ENCODE results near the gene GSKIP.

The GSKIP gene

GRCh38 chr14:96403409-96403808, 40.1 kb downstream of the GSKIP start:
- TF ChIP-seq POLR2AphosphoS5 (IDR thresholded peaks at IDR 0.05; ENCODE audit: low read depth) (no peak), SPI1 (IDR thresholded peaks at IDR 0.05; ENCODE audit: borderline replicate concordance, low read depth) (no peak), GABPA (IDR thresholded peaks at IDR 0.05; ENCODE audit: low read depth) (no peak), REST (IDR thresholded peaks at IDR 0.05; ENCODE audit: insufficient replicate concordance, low read depth) (no peak)
- TF ChIP-seq, protein P1, sequence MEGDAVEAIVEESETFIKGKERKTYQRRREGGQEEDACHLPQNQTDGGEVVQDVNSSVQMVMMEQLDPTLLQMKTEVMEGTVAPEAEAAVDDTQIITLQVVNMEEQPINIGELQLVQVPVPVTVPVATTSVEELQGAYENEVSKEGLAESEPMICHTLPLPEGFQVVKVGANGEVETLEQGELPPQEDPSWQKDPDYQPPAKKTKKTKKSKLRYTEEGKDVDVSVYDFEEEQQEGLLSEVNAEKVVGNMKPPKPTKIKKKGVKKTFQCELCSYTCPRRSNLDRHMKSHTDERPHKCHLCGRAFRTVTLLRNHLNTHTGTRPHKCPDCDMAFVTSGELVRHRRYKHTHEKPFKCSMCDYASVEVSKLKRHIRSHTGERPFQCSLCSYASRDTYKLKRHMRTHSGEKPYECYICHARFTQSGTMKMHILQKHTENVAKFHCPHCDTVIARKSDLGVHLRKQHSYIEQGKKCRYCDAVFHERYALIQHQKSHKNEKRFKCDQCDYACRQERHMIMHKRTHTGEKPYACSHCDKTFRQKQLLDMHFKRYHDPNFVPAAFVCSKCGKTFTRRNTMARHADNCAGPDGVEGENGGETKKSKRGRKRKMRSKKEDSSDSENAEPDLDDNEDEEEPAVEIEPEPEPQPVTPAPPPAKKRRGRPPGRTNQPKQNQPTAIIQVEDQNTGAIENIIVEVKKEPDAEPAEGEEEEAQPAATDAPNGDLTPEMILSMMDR (IDR thresholded peaks at IDR 0.05; ENCODE audit: insufficient read depth, low read length): no peak
- Histone ChIP-seq H3K27ac (replicated peaks) (no peak overlapping the region), H3K27me3 (ENCODE audit: insufficient read depth, poor library complexity, severe bottlenecking) (no peaks in the 10 kb centered on the region), H3K4me3 (replicated peaks; ENCODE audit: insufficient read depth, low read length) (no peak overlapping the region)
- no peak for DNase-seq (ENCODE audit: low read depth in 1 of 2, low spot score in 1 of 2)

- Histone ChIP-seq H3K27ac (replicated peaks) (no peak overlapping the region), H3K4me3 (replicated peaks; ENCODE audit: insufficient read depth, low read length) (no peak overlapping the region), H3K27me3 (ENCODE audit: insufficient read depth, poor library complexity, severe bottlenecking) (no peaks in the 10 kb centered on the region)
- TF ChIP-seq REST (IDR thresholded peaks at IDR 0.05; ENCODE audit: insufficient replicate concordance, low read depth) (no peak), GABPA (IDR thresholded peaks at IDR 0.05; ENCODE audit: low read depth) (no peak), SPI1 (IDR thresholded peaks at IDR 0.05; ENCODE audit: borderline replicate concordance, low read depth) (no peak), POLR2AphosphoS5 (IDR thresholded peaks at IDR 0.05; ENCODE audit: low read depth) (no peak)
- TF ChIP-seq, protein P1 (IDR thresholded peaks at IDR 0.05; ENCODE audit: insufficient read depth, low read length): no peak
- DNase-seq (ENCODE audit: low read depth in 1 of 2, low spot score in 1 of 2): no peak
Measured at GRCh38 chr14:96405677-96406076, 42.4 kb downstream of the GSKIP start.

DNA sequence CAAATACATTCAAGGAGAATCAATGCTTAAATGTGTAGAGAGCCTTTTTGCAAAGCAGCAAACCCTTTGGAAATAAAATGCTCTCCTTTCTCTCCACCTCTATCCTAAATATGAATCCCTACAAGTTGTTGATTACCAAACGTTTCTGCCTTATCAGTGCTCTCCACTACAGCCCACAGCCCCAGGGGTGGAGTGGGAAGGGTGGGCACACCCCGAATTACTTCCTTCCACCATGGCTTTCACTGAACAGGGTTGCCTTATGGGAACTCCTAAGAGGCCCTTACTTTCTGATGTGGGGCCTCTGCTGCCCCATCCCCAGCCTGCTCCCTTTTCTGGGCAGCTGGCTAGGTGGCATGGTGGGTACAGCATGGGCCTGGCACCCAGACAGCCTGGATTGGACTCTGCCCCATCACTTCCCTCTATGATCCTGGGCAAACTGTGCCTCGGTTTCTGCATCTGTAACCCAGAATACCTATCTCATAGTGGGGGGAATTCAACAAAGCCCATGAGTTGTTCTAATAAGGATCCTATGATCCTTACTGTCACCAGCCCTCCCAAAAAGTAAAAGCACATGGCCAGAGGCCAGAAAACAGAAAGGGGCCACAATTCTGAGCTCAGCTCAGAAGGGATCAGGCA, 44.7 kb downstream of the GSKIP start:
- TF ChIP-seq POLR2AphosphoS5 (IDR thresholded peaks at IDR 0.05; ENCODE audit: low read depth): no peak
- no peak for TF ChIP-seq REST (IDR thresholded peaks at IDR 0.05; ENCODE audit: insufficient replicate concordance, low read depth)
- TF ChIP-seq SPI1 (IDR thresholded peaks at IDR 0.05; ENCODE audit: borderline replicate concordance, low read depth): no peak
- TF ChIP-seq, protein P1 (IDR thresholded peaks at IDR 0.05; ENCODE audit: insufficient read depth, low read length): no peak
- no peak for TF ChIP-seq GABPA (IDR thresholded peaks at IDR 0.05; ENCODE audit: low read depth)
- no peaks in the 10 kb centered on the region for H3K27me3 ChIP-seq (ENCODE audit: insufficient read depth, poor library complexity, severe bottlenecking)
- no peak for DNase-seq (ENCODE audit: low read depth in 1 of 2, low spot score in 1 of 2)
- H3K4me3 ChIP-seq (replicated peaks; ENCODE audit: insufficient read depth, low read length): no peak overlapping the region
- no peak overlapping the region for H3K27ac ChIP-seq (replicated peaks)
